Effector memory CD8-positive, alpha-beta T cell (primary cell): ENCODE results near the gene TUT1.
"Not testable (repeated sequence)": the region's sequence is repeated elsewhere in the genome, so short reads cannot be mapped to it uniquely, and the experiment has no call there.

Source experiments
- ATAC-seq: fragments of 150-1000 bp; cut with Tn5 transposase; replicated peaks from 2 replicates; pipeline ENCODE4 v1.10.0; 2021; ENCODE audit warnings: mild to moderate bottlenecking, moderate library complexity
- DNase-seq, 3 experiments: peaks; one replicate each; pipeline ENCODE4 v3.0.0; 2021
- H3K27ac Mint-ChIP-seq, 2 donors: one replicate each; pipeline ENCODE4 v1.8.0; 2022; ENCODE audit warnings: mild to moderate bottlenecking in 2 of 2, mixed read lengths in 2 of 2, moderate library complexity in 2 of 2
- H3K27me3 Mint-ChIP-seq, 2 donors: one replicate each; pipeline ENCODE4 v1.8.0; 2022; ENCODE audit warnings: mixed read lengths in 2 of 2
- H3K36me3 Mint-ChIP-seq: one replicate; pipeline ENCODE4 v1.8.0; 2022; ENCODE audit warnings: mild to moderate bottlenecking, moderate library complexity, mixed read lengths; ENCODE audit not compliant: insufficient read depth
- H3K4me1 Mint-ChIP-seq, 2 donors: one replicate each; pipeline ENCODE4 v1.8.0; 2022; ENCODE audit warnings: low read depth in 2 of 2, mixed read lengths in 2 of 2
- H3K4me3 Mint-ChIP-seq, 2 donors: one replicate each; pipeline ENCODE4 v1.8.0; 2022; ENCODE audit warnings: mild to moderate bottlenecking in 2 of 2, mixed read lengths in 2 of 2, moderate library complexity in 2 of 2
- H3K9me3 Mint-ChIP-seq, 2 donors: one replicate each; pipeline ENCODE4 v1.8.0; 2022; ENCODE audit warnings: mixed read lengths in 2 of 2

The TUT1 gene

DNA sequence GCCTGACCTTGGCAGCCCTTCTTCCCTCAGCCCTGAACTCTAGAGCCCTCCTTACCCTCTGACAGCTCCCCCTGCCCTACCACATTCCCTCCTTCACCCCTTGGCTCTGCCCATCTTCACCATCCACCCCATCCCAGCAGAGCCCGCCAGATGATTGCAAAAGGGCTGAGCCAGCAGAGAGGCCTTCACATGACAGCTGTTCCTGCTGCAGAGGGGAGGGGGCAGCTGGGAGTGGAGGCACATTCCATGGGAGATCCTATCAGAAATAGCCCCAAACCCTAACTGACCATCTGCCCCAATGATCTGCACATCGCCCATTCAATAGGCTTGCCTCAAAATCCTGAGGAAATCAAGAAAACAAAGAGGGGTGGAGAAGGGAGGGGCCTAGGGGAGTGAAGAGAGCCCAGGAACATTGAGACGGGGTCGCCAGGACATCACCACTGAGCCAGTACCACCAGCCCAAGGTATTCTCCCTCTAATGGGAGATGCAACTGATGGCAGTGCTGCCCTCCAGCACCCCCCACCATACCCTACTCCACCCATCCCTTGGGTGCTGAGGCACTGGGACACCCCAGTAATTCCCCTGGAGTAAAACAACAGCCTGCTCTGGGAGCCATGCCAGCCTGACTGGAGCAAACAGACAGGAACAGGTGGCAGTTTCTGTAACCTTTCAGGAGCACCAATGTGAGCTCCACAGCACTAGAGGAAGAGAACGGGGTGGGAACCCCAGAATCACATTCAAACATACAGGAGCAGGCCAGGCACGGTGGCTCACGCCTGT lies 36.7 kb downstream of the TUT1 start:
- ATAC-seq (no peak), DNase-seq (no peak)
- peaks cover 78 to 84% of the 10 kb centered on the region in 2 donors for H3K4me1 Mint-ChIP-seq
- no peaks in the 10 kb centered on the region for H3K9me3 Mint-ChIP-seq
- H3K27ac Mint-ChIP-seq, result peak overlapping the region; percentile 93 to 100
- H3K4me3 Mint-ChIP-seq, result peak overlapping the region; percentile 83 to 85
- no peaks in the 10 kb centered on the region for H3K27me3 Mint-ChIP-seq
- peaks cover 87% of the 10 kb centered on the region for H3K36me3 Mint-ChIP-seq

DNA sequence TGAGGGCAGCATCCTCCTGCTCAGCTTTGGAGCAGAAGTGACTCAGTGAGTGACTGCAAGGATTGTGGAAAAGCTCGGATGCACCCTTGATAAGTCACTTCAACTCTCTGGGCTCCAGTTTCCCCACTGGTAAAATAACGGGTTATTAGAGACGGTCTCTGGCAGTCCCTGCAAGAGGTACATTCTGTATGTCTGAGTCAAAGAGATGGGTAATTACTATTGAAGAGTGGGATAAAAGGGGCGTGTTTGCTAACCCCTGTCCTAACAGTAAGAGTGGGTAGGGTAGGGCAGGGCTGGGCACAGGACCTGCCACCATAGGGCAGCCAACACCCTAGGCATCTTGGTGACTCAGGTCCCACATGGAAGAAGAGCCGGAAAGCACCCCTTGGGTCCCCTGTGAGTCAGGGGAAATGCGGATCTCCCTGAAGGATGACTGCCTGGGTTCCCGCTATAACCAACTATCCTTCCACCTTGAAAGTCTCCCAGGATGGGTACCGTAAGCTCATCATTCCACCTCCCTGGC lies 37.4 kb downstream of the TUT1 start:
- Mint-ChIP-seq H3K27ac (peak overlapping the region; percentile 93 to 100), H3K4me1 (peaks cover 73 to 80% of the 10 kb centered on the region in 2 donors), H3K9me3 (no peaks in the 10 kb centered on the region), H3K27me3 (no peaks in the 10 kb centered on the region), H3K36me3 (peaks cover 81% of the 10 kb centered on the region), H3K4me3 (peak overlapping the region; percentile 83 to 85)
- ATAC-seq (no peak), DNase-seq (no peak)

GRCh38 chr11:62553080-62553838 lies 38.1 kb downstream of the TUT1 start:
- H3K9me3 Mint-ChIP-seq, result no peaks in the 10 kb centered on the region
- peaks cover 72 to 77% of the 10 kb centered on the region in 2 donors for H3K4me1 Mint-ChIP-seq
- H3K36me3 Mint-ChIP-seq, result peaks cover 75% of the 10 kb centered on the region
- peak; percentile 51 to 65 (median 53) for DNase-seq
- H3K4me3 Mint-ChIP-seq, result peak overlapping the region; percentile 83 to 85
- H3K27me3 Mint-ChIP-seq, result no peaks in the 10 kb centered on the region
- peak; percentile 3 for ATAC-seq
- H3K27ac Mint-ChIP-seq, result peak overlapping the region; percentile 93 to 100

- Mint-ChIP-seq H3K4me1 (peaks cover 72 to 78% of the 10 kb centered on the region in 2 donors), H3K27ac (peak overlapping the region; percentile 93 to 100), H3K36me3 (peaks cover 70% of the 10 kb centered on the region), H3K4me3 (peak overlapping the region; percentile 83 to 85), H3K9me3 (no peaks in the 10 kb centered on the region), H3K27me3 (no peaks in the 10 kb centered on the region)
- ATAC-seq (no peak), DNase-seq (no peak)
Measured at GRCh38 chr11:62552485-62553079, 38.7 kb downstream of the TUT1 start.

DNA sequence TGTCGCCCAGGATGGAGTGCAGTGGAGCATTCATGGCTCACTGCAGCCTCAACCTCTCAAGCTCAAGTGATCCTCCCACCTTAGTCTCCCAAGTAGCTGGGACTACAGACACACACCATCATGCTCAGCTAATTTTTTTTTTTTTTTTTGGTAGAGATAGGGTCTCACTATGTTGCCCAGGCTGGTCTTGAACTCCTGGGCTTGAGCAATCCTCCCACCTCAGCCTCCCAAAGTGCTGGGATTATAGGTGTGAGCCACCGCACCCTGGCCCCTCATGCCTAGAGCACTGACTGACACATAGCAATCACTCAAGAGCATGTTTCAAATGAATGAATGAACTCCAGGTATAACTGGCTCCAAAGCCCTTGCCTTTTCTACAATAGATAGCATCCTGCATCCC lies 40.8 kb downstream of the TUT1 start:
- Mint-ChIP-seq H3K36me3 (peaks cover 70% of the 10 kb centered on the region), H3K27ac (peak overlapping the region; percentile 93 to 100), H3K4me3 (peak overlapping the region in 1 of 2 donors; percentile 85), H3K4me1 (peaks cover 55 to 61% of the 10 kb centered on the region in 2 donors)
- not testable (repeated sequence) for H3K27me3 Mint-ChIP-seq, H3K9me3 Mint-ChIP-seq, ATAC-seq, DNase-seq

DNA sequence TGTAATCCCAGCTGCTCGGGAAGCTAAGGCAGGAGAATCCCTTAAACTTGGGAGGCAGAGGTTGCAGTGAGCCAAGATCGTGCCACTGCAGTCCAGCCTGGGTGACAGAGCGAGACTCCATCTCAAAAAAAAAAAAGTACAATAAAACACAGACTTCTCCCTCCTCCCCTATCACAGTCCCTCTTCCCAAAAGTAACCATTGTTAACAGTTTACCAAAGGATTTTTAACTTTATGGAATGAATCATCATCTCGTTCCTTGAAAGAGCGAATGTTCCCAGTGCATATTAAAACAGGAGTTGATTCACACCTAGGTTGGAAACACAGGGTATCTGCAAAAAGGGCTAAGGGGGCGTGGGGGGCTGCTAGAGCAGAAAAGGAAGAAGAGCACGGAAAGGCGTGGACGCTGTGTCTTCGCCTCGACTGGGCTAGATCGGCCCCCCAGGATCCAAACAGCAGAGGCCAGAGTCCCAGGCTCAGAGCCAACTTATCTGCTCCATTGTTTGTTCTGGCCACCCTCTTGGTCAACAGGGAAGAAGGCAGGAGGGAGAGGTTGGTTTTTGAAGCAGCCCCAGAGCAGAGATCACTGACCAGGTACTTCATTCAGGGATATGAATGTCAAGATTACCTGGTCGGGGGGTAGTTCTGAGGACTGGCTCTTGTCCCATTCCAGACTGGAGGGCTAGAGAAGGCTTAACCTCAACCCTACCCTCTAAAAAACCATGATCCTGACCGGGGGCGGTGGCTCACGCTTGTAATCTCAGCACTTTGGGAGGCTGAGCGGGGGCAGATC lies 42.6 kb downstream of the TUT1 start:
- H3K36me3 Mint-ChIP-seq, result peaks cover 71% of the 10 kb centered on the region
- no peaks in the 10 kb centered on the region for H3K9me3 Mint-ChIP-seq
- H3K4me1 Mint-ChIP-seq, result peaks cover 52 to 57% of the 10 kb centered on the region in 2 donors
- ATAC-seq, result no peak
- DNase-seq, result no peak
- peak overlapping the region in 1 of 2 donors; percentile 98 for H3K4me3 Mint-ChIP-seq
- H3K27me3 Mint-ChIP-seq, result no peaks in the 10 kb centered on the region
- H3K27ac Mint-ChIP-seq, result peak overlapping the region in 1 of 2 donors; percentile 100

DNA sequence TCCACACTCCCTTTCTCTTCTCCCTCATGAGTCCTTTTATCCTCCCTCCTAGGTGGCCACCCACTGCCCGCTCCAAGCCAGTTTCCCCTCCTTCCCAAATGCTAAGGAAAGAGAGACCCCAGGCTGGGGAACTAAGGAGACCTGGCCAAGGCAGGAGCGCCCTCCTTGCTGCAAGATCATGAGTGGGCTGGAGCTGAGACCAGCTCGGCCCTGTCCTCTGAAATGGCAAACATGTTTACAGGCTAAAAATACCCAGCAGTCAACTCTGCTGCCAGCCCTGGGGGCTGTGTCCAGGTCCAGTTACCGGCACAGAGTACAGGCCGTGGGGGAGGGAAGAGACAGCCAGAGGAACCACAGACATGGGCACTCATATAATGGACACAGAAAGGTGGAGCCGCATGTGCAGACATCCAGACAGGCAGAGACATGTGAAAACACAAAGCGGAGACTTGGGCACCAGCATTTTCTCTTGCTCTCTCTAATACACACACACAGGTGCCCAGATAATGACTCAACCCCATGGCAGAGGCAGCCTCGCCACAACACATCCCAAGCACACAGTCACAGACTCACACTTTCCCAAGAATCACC lies 43.5 kb downstream of the TUT1 start:
- peaks cover 51 to 58% of the 10 kb centered on the region in 2 donors for H3K4me1 Mint-ChIP-seq
- peak overlapping the region; percentile 96 to 98 for H3K4me3 Mint-ChIP-seq
- peaks cover 71% of the 10 kb centered on the region for H3K36me3 Mint-ChIP-seq
- ATAC-seq (no peak), DNase-seq (no peak)
- H3K27me3 Mint-ChIP-seq, result no peaks in the 10 kb centered on the region
- peak overlapping the region; percentile 97 to 99 for H3K27ac Mint-ChIP-seq
- no peaks in the 10 kb centered on the region for H3K9me3 Mint-ChIP-seq

DNA sequence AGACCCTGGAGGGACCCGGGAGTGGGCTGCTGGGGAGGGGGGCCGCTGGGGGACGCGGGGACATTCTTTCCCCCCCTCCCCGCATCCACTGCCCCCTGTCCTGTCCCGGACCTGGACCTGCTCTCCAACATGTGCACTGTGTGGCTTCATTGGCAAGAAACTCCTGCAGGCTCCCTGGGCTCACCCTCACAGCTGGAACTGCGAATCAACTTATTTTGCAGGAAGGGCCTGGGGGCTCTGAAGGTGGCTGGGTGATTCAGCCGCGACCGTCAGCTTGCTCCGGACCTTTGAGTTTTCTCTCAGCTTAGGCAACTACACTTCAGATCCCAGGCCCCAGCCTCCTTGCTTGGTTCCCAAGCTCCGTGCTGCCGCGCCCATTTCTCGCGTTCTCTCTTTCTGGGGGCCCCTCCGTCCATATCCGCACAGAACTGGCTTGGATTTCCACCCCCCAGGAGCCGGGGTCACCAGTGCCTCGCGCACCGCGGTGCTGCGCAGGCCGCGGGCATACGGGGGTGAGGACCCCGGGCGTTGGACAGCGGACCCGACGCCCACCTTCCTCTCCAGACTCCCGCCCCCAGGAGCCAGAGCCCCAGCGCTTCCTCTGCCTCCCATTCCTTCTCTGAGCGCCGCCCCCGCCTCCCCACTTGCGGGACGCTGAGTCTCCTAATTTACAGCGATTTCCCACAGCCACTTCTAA lies 44.2 kb downstream of the TUT1 start:
- H3K36me3 Mint-ChIP-seq, result peaks cover 71% of the 10 kb centered on the region
- H3K9me3 Mint-ChIP-seq, result no peaks in the 10 kb centered on the region
- peak overlapping the region; percentile 96 to 98 for H3K4me3 Mint-ChIP-seq
- peak overlapping the region; percentile 97 to 99 for H3K27ac Mint-ChIP-seq
- ATAC-seq (no peak), DNase-seq (no peak)
- no peaks in the 10 kb centered on the region for H3K27me3 Mint-ChIP-seq
- H3K4me1 Mint-ChIP-seq, result peaks cover 51 to 56% of the 10 kb centered on the region in 2 donors

GRCh38 chr11:62546244-62546928 lies 44.9 kb downstream of the TUT1 start, which contains the start of gene AHNAK:
TSS of gene AHNAK (minus strand) at chr11:62546806. CDS start at chr11:62536098, 10,708 bp downstream.
- Mint-ChIP-seq H3K4me1 (peaks cover 52 to 56% of the 10 kb centered on the region in 2 donors), H3K36me3 (peaks cover 71% of the 10 kb centered on the region), H3K27ac (peak within 1 kb of the TSS; percentile 97 to 99), H3K4me3 (peak within 1 kb of the TSS; percentile 96 to 98), H3K27me3 (no peaks in the 10 kb centered on the region), H3K9me3 (no peaks in the 10 kb centered on the region)
- peak; percentile 74 to 77 (median 76) for DNase-seq
- ATAC-seq, result peak; percentile 43

GRCh38 chr11:62545437-62546243 lies 45.7 kb downstream of the TUT1 start:
- H3K4me1 Mint-ChIP-seq, result peaks cover 53 to 56% of the 10 kb centered on the region in 2 donors
- no peaks in the 10 kb centered on the region for H3K9me3 Mint-ChIP-seq
- peak overlapping the region; percentile 97 to 99 for H3K27ac Mint-ChIP-seq
- ATAC-seq (peak; percentile 14), DNase-seq (peak; percentile 37 to 46 (median 42))
- no peaks in the 10 kb centered on the region for H3K27me3 Mint-ChIP-seq
- peaks cover 71% of the 10 kb centered on the region for H3K36me3 Mint-ChIP-seq
- peak overlapping the region; percentile 96 to 98 for H3K4me3 Mint-ChIP-seq
